ENCODE results near the gene EDC3. TPM values are rescaled to one million over a fixed set of nuclear protein-coding genes. Genes with fewer than 3 reads are reported as not detected.

The EDC3 gene
- total RNA-seq, 4 donors from 2014 or later = 13.0 to 52.4 (median 23.5) TPM

DNA sequence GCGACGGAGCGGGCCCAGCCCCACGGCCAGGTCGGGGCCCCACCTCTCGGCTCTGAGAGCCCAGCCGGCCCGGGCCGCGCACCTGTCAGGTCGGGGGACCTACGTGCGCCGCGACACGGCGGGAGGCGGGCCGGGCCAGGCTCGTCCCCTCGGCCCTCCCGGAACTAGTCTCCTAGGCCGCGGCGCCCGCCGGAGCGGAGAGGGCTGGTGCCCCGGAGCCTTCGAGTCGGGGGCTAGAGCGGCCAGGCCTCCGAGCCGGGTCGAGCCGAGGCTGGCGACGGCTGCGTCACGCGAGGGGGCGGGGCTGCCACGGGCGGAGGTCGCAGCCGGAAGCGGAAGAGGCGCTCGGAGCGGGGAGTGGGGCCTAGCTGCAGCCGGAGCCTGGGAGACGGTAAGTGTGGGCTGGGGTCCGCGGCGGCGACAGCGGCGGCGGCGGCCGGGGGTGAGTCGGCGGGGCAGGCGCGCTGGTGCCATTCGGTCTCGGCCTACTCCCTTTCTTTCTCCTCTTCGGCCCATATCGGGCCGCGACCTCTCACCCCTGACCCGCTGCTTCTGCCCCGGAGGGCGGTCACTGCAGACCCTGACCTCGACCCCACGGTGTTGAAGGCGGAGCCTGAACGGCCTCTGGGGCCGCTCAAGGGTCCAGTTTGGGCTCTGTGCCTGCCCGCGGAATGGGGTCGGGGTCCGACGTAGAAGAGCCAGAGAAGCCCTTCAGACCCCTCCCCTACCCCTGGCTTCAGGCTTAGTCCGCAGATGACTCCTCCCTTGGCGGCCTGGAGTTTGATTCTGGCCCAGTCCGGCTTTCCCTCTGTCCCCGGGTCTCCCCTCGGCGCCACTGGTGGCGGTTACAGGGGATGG is 80.1 kb downstream of the EDC3 start, which contains the start of gene CLK3:
Gene CLK3, plus strand, starts transcription at position 329 of the 858 bp plus-strand sequence. CDS start 3,361 bp downstream, outside the sequence.
- no peaks in the 10 kb centered on the region for H3K27me3 ChIP-seq
- no peaks in the 10 kb centered on the region for H3K9me3 ChIP-seq
- peak; percentile 97 for DNase-seq (ENCODE audit: low spot score in 2 of 2)
- H3K4me1 ChIP-seq = peaks cover 58% of the 10 kb centered on the region
- peak within 1 kb of the TSS; percentile 81 for H3K4me3 ChIP-seq
- peaks cover 19% of the 10 kb centered on the region for H3K36me3 ChIP-seq
- 0% methylated on average over 25 of the region's 91 CpGs for WGBS
- peak within 1 kb of the TSS; percentile 97 for H3K27ac ChIP-seq
- peak in 2 of 3 donors; percentile 41 to 69 for TF ChIP-seq POLR2AphosphoS5 (IDR thresholded peaks at IDR 0.05)
- TF ChIP-seq POLR2A (IDR thresholded peaks at IDR 0.05) = peak in 1 of 2 donors; percentile 76
- no peak for TF ChIP-seq EP300 (IDR thresholded peaks at IDR 0.05)
- TF ChIP-seq CTCF (IDR thresholded peaks at IDR 0.05) = no peak

DNA sequence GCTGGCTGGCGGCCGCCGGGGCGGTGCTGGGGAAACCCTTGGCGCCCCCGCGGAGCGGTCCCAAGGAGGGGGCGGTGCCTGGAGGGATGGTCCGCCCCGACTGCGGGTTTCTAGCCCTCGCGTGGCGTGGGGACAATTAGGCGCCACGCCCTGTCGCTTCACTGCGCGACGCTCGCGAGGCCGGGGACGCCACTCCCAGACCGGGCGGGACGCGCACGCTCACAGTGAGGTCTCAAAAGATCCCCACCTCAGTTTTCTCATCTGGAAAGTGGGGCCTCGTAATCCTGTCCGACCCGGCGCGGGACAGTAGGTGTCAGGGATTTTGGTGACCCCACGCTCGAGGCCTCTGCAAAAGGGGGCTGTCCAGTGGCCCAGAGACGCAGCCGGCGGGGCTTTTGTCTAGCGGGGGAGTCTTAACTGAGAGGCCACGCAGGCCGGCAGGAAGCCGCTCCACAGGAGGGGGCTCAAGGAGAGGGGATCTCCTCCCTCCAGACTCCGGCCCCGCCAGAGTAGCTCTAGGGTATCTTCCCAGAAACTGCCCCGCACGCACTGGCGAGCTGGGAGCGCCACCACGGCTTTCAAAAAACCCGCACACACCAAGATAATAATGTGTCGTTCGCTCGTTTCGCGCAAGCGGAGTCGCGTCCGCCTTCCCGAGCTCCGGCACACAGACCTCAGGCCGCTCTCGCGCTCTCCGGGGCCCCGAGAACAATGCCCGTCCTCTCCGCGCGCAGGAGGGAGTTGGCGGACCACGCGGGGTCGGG is 80.9 kb downstream of the EDC3 start:
- under 1% methylated on average over 57 of the region's 76 CpGs for WGBS
- H3K4me3 ChIP-seq = peak overlapping the region; percentile 81
- DNase-seq (ENCODE audit: low spot score in 2 of 2) = peak; percentile 88 to 92
- TF ChIP-seq EP300 (IDR thresholded peaks at IDR 0.05) (no peak), CTCF (IDR thresholded peaks at IDR 0.05) (no peak), POLR2AphosphoS5 (IDR thresholded peaks at IDR 0.05) (peak in 1 of 3 donors; percentile 77), POLR2A (IDR thresholded peaks at IDR 0.05) (peak in 1 of 2 donors; percentile 26)
- no peaks in the 10 kb centered on the region for H3K9me3 ChIP-seq
- H3K4me1 ChIP-seq = peaks cover 52% of the 10 kb centered on the region
- peaks cover 11% of the 10 kb centered on the region for H3K36me3 ChIP-seq
- no peaks in the 10 kb centered on the region for H3K27me3 ChIP-seq
- peak overlapping the region; percentile 97 for H3K27ac ChIP-seq

- H3K36me3 ChIP-seq = peaks cover 3% of the 10 kb centered on the region
- H3K27ac ChIP-seq = peak overlapping the region; percentile 97
- 52% methylated on average over 27 of the region's 38 CpGs for WGBS
- peak in 1 of 2 donors; percentile 64 for DNase-seq (ENCODE audit: low spot score in 2 of 2)
- H3K27me3 ChIP-seq = no peaks in the 10 kb centered on the region
- no peak for TF ChIP-seq EP300 (IDR thresholded peaks at IDR 0.05)
- TF ChIP-seq POLR2A (IDR thresholded peaks at IDR 0.05) = no peak
- no peak for TF ChIP-seq POLR2AphosphoS5 (IDR thresholded peaks at IDR 0.05)
- TF ChIP-seq CTCF (IDR thresholded peaks at IDR 0.05) = no peak
- H3K4me1 ChIP-seq = peaks cover 52% of the 10 kb centered on the region
- no peaks in the 10 kb centered on the region for H3K9me3 ChIP-seq
- H3K4me3 ChIP-seq = peak overlapping the region; percentile 81
Observed at GRCh38 chr15:74613953-74614743, 81.7 kb downstream of the EDC3 start.

- Histone ChIP-seq H3K4me1 (peaks cover 43% of the 10 kb centered on the region), H3K27ac (no peak overlapping the region), H3K27me3 (no peaks in the 10 kb centered on the region), H3K9me3 (no peaks in the 10 kb centered on the region), H3K4me3 (no peak overlapping the region), H3K36me3 (no peaks in the 10 kb centered on the region)
- WGBS = 71% methylated on average over 6 of the region's 6 CpGs
- peak in 1 of 2 donors; percentile 61 for DNase-seq (ENCODE audit: low spot score in 2 of 2)
- TF ChIP-seq CTCF (IDR thresholded peaks at IDR 0.05) (no peak), POLR2AphosphoS5 (IDR thresholded peaks at IDR 0.05) (no peak), POLR2A (IDR thresholded peaks at IDR 0.05) (no peak), EP300 (IDR thresholded peaks at IDR 0.05) (no peak)
Observed at GRCh38 chr15:74613089-74613952, 82.5 kb downstream of the EDC3 start.
